ENCODE results near the gene TMEM127.
"Not testable (repeated sequence)": the region's sequence is repeated elsewhere in the genome, so short reads cannot be mapped to it uniquely, and the experiment has no call there.

DNA sequence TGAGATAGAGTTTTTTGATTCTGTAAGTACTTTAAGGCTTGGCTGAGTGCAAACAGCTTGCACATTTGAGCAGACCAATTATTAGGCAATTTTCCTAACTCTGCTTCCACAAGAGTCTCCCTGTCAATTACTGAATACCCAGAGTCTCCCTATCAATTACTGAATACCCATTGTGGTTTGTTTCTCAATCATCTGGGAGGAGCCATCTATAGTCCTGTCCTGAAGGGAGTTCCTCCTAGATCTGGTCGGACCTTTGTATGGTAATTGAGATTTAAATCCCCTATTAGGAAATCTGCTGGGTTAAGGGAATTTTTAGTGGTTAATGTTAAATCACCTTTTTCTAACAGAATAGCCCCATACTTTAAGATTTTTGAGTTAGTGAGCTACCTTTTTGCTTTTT lies 44.7 kb downstream of the TMEM127 start:
- TF ChIP-seq, protein P1, sequence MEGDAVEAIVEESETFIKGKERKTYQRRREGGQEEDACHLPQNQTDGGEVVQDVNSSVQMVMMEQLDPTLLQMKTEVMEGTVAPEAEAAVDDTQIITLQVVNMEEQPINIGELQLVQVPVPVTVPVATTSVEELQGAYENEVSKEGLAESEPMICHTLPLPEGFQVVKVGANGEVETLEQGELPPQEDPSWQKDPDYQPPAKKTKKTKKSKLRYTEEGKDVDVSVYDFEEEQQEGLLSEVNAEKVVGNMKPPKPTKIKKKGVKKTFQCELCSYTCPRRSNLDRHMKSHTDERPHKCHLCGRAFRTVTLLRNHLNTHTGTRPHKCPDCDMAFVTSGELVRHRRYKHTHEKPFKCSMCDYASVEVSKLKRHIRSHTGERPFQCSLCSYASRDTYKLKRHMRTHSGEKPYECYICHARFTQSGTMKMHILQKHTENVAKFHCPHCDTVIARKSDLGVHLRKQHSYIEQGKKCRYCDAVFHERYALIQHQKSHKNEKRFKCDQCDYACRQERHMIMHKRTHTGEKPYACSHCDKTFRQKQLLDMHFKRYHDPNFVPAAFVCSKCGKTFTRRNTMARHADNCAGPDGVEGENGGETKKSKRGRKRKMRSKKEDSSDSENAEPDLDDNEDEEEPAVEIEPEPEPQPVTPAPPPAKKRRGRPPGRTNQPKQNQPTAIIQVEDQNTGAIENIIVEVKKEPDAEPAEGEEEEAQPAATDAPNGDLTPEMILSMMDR (IDR thresholded peaks at IDR 0.05): not testable (repeated sequence)
- TF ChIP-seq EP300 (IDR thresholded peaks at IDR 0.05; ENCODE audit: low read depth): not testable (repeated sequence)
